Endothelial cell of umbilical vein (primary cell): ENCODE results near the gene HYOU1. TPM values are rescaled to one million over a fixed set of nuclear protein-coding genes. Genes with fewer than 3 reads are reported as not detected.

ENCODE experiments used
- BruUV-seq: library from RNA; stranded (reverse); fragments of 400-500 nt; replicated peaks from 2 replicates; lab custom pipeline; 2021; lab: Mats Ljungman, UMichigan
- CTCF ChIA-PET: fragments of 300-600, 350-600 bp; sonication (Branson Sonifier 250); formaldehyde crosslinking; loops from one replicate; lab custom pipeline; 2021; ENCODE audit warnings: antibody characterized with exemption, inconsistent platforms; lab: Charles Lee
- POLR2A ChIA-PET: fragments of 300-600, 350-600 bp; sonication (Branson Sonifier 250); formaldehyde crosslinking; loops from one replicate; lab custom pipeline; 2021; ENCODE audit warnings: antibody characterized with exemption, inconsistent platforms; lab: Charles Lee
- DNase-seq: peaks from one replicate; pipeline ENCODE4 v3.0.0-alpha.2; 2011; ENCODE audit warnings: low read depth, low spot score
- FAIRE-seq: peaks from 2 replicates; lab custom pipeline; 2011; peaks lifted over from hg19 to GRCh38; lab: Jason Lieb, UNC
- H2AFZ ChIP-seq: 2 replicates; pipeline ENCODE4 v1.6.0; 2012; ENCODE audit warnings: low read depth, low read length, control low read depth, inconsistent platforms
- H3K27ac ChIP-seq: 2 replicates; pipeline ENCODE4 v1.5.1; 2011; ENCODE audit warnings: low read depth, mild to moderate bottlenecking, control low read depth, low read length, moderate library complexity; ENCODE audit not compliant: insufficient read depth
- H3K27me3 ChIP-seq, 2 experiments: 2 replicates each; pipeline versions ENCODE4 v1.6.0 to v1.6.1; 2011; ENCODE audit warnings: low read length in 2 of 2, mixed read lengths in 1 of 2; ENCODE audit not compliant: control insufficient read depth in 2 of 2, insufficient read depth in 2 of 2
- H3K36me3 ChIP-seq, 2 experiments: 2 replicates in 1 of 2; 3 replicates in 1 of 2; pipeline ENCODE4 v1.5.1; 2011; ENCODE audit warnings: low read length in 2 of 2, mild to moderate bottlenecking in 1 of 2, moderate library complexity in 1 of 2; ENCODE audit not compliant: control insufficient read depth in 2 of 2, insufficient read depth in 2 of 2; ENCODE audit errors: extremely low read depth in 1 of 2
- H3K4me1 ChIP-seq: 3 replicates; pipeline ENCODE4 v1.5.1; 2011; ENCODE audit warnings: mild to moderate bottlenecking, low read length; ENCODE audit not compliant: control insufficient read depth, insufficient read depth; ENCODE audit errors: extremely low read depth
- H3K4me2 ChIP-seq: 2 replicates; pipeline ENCODE4 v1.6.1; 2011; ENCODE audit warnings: low read length, control low read depth, mixed read lengths; ENCODE audit not compliant: insufficient read depth
- H3K4me3 ChIP-seq, 3 experiments: fragments of 200-600 bp in 1 of 3; sonication (generic), shearing (Covaris generic) in 1 of 3; replicated peaks in 1 of 3; 2 replicates each; pipeline ENCODE4 v1.5.1; 2011 to 2016; ENCODE audit warnings: control low read depth in 3 of 3, low read length in 3 of 3, mild to moderate bottlenecking in 2 of 3, inconsistent platforms in 1 of 3, low read depth in 1 of 3, moderate library complexity in 1 of 3; ENCODE audit not compliant: insufficient read depth in 1 of 3
- H3K79me2 ChIP-seq: 2 replicates; pipeline ENCODE4 v1.6.0; 2012; ENCODE audit warnings: low read length, inconsistent platforms; ENCODE audit not compliant: control insufficient read depth, insufficient read depth
- H3K9ac ChIP-seq: replicated peaks from 2 replicates; pipeline ENCODE3; 2011; ENCODE audit warnings: low read length, control low read depth; ENCODE audit not compliant: insufficient read depth; ENCODE audit errors: extremely low read depth
- H3K9me1 ChIP-seq: replicated peaks from 3 replicates; pipeline ENCODE4 v1.6.0; 2011; ENCODE audit warnings: mild to moderate bottlenecking, low read length; ENCODE audit not compliant: control insufficient read depth, insufficient read depth; ENCODE audit errors: extremely low read depth
- H3K9me3 ChIP-seq: replicated peaks from 2 replicates; pipeline ENCODE4 v1.5.1; 2012; ENCODE audit warnings: low read length, inconsistent platforms; ENCODE audit not compliant: control insufficient read depth, insufficient read depth
- H4K20me1 ChIP-seq: replicated peaks from 2 replicates; pipeline ENCODE3; 2011; ENCODE audit warnings: mild to moderate bottlenecking, low read length; ENCODE audit not compliant: control insufficient read depth, insufficient read depth; ENCODE audit errors: extremely low read depth
- EZH2 ChIP-seq: IDR thresholded peaks from 2 replicates; pipeline ENCODE4 v1.6.1; 2012; ENCODE audit warnings: borderline replicate concordance, low read depth, mild to moderate bottlenecking, moderate library complexity, low read length, inconsistent platforms; ENCODE audit not compliant: severe bottlenecking
- GATA2 ChIP-seq: IDR thresholded peaks from 2 replicates; pipeline ENCODE4 v1.7.0; 2011; ENCODE audit warnings: low read depth, mild to moderate bottlenecking, moderate library complexity, mixed read lengths, low read length; ENCODE audit not compliant: insufficient read length, insufficient read depth
- POLR2A ChIP-seq: IDR thresholded peaks from 2 replicates; pipeline ENCODE4 v1.6.1; 2012; ENCODE audit warnings: low read depth, mild to moderate bottlenecking, control low read depth, low read length
- POLR2AphosphoS5 ChIP-seq: IDR thresholded peaks from 2 replicates; pipeline ENCODE4 v1.6.1; 2012; ENCODE audit warnings: low read depth, mild to moderate bottlenecking, control low read depth, low read length, moderate library complexity; ENCODE audit not compliant: insufficient read depth
- dilution Hi-C: fragments of 300-500 bp; cut with MboI; formaldehyde crosslinking; loops from one replicate; pipeline ENCODE4 v1.15.0; 2019; ENCODE audit warnings: low sequenced_read_pairs; ENCODE audit not compliant: extremely low pct_ligation_motif_present
- intact Hi-C: fragments of 100-400 bp; cut with micrococcal nuclease; formaldehyde crosslinking; loops from one replicate; pipeline ENCODE4 v1.10.0; 2022
- polyA plus RNA-seq, 4 experiments: library from polyadenylated mRNA; depleted of rRNA in 3 of 4; stranded (reverse) in 3 of 4; unstranded in 1 of 4; fragments of >200 nt; gene quantifications; 2 replicates each; pipeline versions ENCODE4 v1.2.1 to v1.2.3, GENCODE V29; 2011 to 2012; ENCODE audit warnings: missing spikeins in 1 of 4
- total RNA-seq: library from RNA; stranded (reverse); gene quantifications from 2 replicates; pipeline ENCODE4 v1.2.3, GENCODE V29; 2021
- TF ChIP-seq, protein P1 (sequence below), 2 donors: IDR thresholded peaks; 1 replicate in 1 of 2; 2 replicates in 1 of 2; pipeline ENCODE4 v1.5.1; 2011; ENCODE audit warnings: low read length in 2 of 2, mild to moderate bottlenecking in 2 of 2, moderate library complexity in 2 of 2, control low read depth in 1 of 2, inconsistent platforms in 1 of 2, low read depth in 1 of 2; ENCODE audit not compliant: insufficient read depth in 1 of 2; ENCODE audit errors: extremely low read depth in 1 of 2

HYOU1 gene
- total and polyA plus RNA-seq, 2 donors (not counting 3 experiments of a cell fraction or from before 2014, with no cell fraction given), result 302 to 318 TPM

DNA sequence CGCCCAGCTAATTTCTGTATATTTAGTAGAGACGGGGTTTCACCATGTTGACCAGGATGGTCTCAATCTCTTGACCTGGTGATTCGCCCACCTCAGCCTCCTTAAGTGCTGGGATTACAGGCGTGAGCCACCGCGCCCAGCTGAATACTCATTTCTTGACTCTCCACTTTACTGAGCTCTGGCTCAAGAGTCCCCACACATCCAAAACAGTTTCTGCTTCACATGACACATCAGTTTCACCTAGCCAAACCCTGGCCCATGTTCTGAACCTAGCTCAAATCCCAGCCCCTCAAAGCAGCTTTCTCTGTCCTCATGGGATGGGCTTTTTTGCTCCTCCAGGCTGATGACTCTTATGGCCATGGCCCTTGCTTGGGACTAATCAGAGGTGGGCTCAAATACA lies 9.8 kb downstream of the HYOU1 start:
- Histone ChIP-seq H3K4me2 (no peak overlapping the region), H3K9me3 (no peaks in the 10 kb centered on the region), H3K79me2 (no peaks in the 10 kb centered on the region), H4K20me1 (no peaks in the 10 kb centered on the region), H3K4me1 (no peaks in the 10 kb centered on the region), H3K27me3 (no peaks in the 10 kb centered on the region), H3K27ac (no peak overlapping the region), H3K9me1 (no peaks in the 10 kb centered on the region), H2AFZ (no peak overlapping the region), H3K36me3 (peaks cover 18 to 59% of the 10 kb centered on the region in 2 experiments), H3K9ac (no peak overlapping the region), H3K4me3 (no peak overlapping the region)
- dilution Hi-C loops (no loop called here), intact Hi-C loops (no loop called here)
- CTCF ChIA-PET, result interaction anchor here (0.6 to 1.2 kb wide), 3 partner anchors 8 to 11 kb away, joined by 3 read pairs; partner anchors contain the start of gene HYOU1
- BruUV-seq, result no TSS peak
- TF ChIP-seq GATA2 (no peak), POLR2AphosphoS5 (no peak), POLR2A (no peak), EZH2 (no peak)
- TF ChIP-seq, protein P1, sequence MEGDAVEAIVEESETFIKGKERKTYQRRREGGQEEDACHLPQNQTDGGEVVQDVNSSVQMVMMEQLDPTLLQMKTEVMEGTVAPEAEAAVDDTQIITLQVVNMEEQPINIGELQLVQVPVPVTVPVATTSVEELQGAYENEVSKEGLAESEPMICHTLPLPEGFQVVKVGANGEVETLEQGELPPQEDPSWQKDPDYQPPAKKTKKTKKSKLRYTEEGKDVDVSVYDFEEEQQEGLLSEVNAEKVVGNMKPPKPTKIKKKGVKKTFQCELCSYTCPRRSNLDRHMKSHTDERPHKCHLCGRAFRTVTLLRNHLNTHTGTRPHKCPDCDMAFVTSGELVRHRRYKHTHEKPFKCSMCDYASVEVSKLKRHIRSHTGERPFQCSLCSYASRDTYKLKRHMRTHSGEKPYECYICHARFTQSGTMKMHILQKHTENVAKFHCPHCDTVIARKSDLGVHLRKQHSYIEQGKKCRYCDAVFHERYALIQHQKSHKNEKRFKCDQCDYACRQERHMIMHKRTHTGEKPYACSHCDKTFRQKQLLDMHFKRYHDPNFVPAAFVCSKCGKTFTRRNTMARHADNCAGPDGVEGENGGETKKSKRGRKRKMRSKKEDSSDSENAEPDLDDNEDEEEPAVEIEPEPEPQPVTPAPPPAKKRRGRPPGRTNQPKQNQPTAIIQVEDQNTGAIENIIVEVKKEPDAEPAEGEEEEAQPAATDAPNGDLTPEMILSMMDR (IDR thresholded peaks at IDR 0.05; ENCODE audit: extremely low read depth in 1 of 2, insufficient read depth in 1 of 2, low read depth in 1 of 2, low read length in 2 of 2), result no peak
- DNase-seq (no peak), FAIRE-seq (no peak)
- POLR2A ChIA-PET, result interaction anchor here (0.5 kb wide), 1 partner anchor 294 kb away, joined by 5 read pairs; the partner anchor contains the start of gene C1QTNF5

DNA sequence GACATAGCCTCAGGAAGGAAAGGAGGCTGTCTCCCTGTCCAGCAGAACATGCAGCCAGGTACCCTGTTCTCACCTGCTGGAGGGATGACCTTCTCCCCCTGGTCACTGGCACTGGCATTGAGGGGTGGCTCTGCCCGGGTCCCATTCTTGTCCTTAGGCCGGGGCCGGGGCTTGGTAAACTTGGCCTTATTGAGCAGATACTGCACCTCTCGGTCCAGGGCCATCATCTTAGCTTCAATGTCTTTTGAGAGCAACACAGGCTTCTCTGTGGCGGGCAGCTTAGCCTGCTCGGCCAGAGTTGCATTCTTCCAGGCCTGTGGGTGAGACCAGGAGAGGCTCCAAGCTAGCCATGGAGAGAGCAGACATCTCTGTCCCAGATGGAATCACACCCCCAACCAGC lies 10.5 kb downstream of the HYOU1 start:
- Histone ChIP-seq H3K36me3 (peaks cover 18 to 52% of the 10 kb centered on the region in 2 experiments), H3K9me1 (no peaks in the 10 kb centered on the region), H2AFZ (no peak overlapping the region), H3K79me2 (no peaks in the 10 kb centered on the region), H3K4me1 (no peaks in the 10 kb centered on the region), H3K4me3 (no peak overlapping the region), H3K27ac (no peak overlapping the region), H3K9me3 (no peaks in the 10 kb centered on the region), H3K27me3 (no peaks in the 10 kb centered on the region), H3K9ac (no peak overlapping the region), H3K4me2 (no peak overlapping the region), H4K20me1 (no peaks in the 10 kb centered on the region)
- BruUV-seq, result no TSS peak
- ChIA-PET POLR2A (no interaction called here), CTCF (interaction anchor here (1.1 kb wide), 1 partner anchor 11 kb away, joined by 3 read pairs; no protein-coding TSS in a partner anchor)
- dilution Hi-C loops (no loop called here), intact Hi-C loops (no loop called here)
- FAIRE-seq, result no peak
- no peak for DNase-seq
- TF ChIP-seq POLR2AphosphoS5, result no peak
- no peak for TF ChIP-seq GATA2
- TF ChIP-seq, protein P1 (IDR thresholded peaks at IDR 0.05; ENCODE audit: extremely low read depth in 1 of 2, insufficient read depth in 1 of 2, low read depth in 1 of 2, low read length in 2 of 2), result no peak
- no peak for TF ChIP-seq EZH2
